SK-N-SH treated with all-trans-retinoic acid at 6 μM for 48 hours (cell line): ENCODE data around the gene C12orf42.

Source experiments
- ATAC-seq: fragments of 200-7000 bp; cut with Tn5 transposase; 3 replicates; pipeline ENCODE4 v1.9.1; 2020; ENCODE audit warnings: mild to moderate bottlenecking, moderate library complexity
- BACH2 ChIP-seq: fragments of 250-450 bp; sonication (Bioruptor Pico); IDR thresholded peaks from 2 replicates; pipeline ENCODE4 v1.9.0; 2021; ENCODE audit warnings: mild to moderate bottlenecking, borderline replicate concordance
- CSRNP3 ChIP-seq: fragments of 250-450 bp; sonication (Bioruptor Pico); IDR thresholded peaks from 2 replicates; pipeline ENCODE4 v1.5.1; 2021; ENCODE audit warnings: mild to moderate bottlenecking, moderate library complexity
- ESRRG ChIP-seq: fragments of 250-450 bp; sonication (Bioruptor Pico); IDR thresholded peaks from 2 replicates; pipeline ENCODE4 v1.6.1; 2021; ENCODE audit warnings: mild to moderate bottlenecking
- GLIS3 ChIP-seq: fragments of 250-450 bp; sonication (Bioruptor Pico); IDR thresholded peaks from 2 replicates; pipeline ENCODE4 v1.5.0; 2020; ENCODE audit warnings: mild to moderate bottlenecking, moderate library complexity
- ISL1 ChIP-seq: fragments of 250-450 bp; sonication (Bioruptor Pico); IDR thresholded peaks from 2 replicates; pipeline ENCODE4 v2.1.2; 2022; ENCODE audit warnings: mild to moderate bottlenecking, moderate library complexity
- OSR1 ChIP-seq: fragments of 250-450 bp; sonication (Bioruptor Pico); IDR thresholded peaks from 2 replicates; pipeline ENCODE4 v1.8.0; 2022; ENCODE audit warnings: moderate library complexity, mild to moderate bottlenecking, inconsistent platforms
- PATZ1 ChIP-seq: fragments of 250-450 bp; sonication (Bioruptor Pico); IDR thresholded peaks from 2 replicates; pipeline ENCODE4 v1.8.0; 2020; ENCODE audit warnings: mild to moderate bottlenecking, moderate library complexity, borderline replicate concordance
- POU6F1 ChIP-seq: fragments of 250-450 bp; sonication (Bioruptor Pico); IDR thresholded peaks from 2 replicates; pipeline ENCODE4 v1.8.0; 2021; ENCODE audit warnings: low read depth, mild to moderate bottlenecking, moderate library complexity, borderline replicate concordance
- PPARA ChIP-seq: fragments of 250-450 bp; sonication (Bioruptor Pico); IDR thresholded peaks from 2 replicates; pipeline ENCODE4 v1.5.0; 2020; ENCODE audit warnings: mild to moderate bottlenecking, borderline replicate concordance
- RARB ChIP-seq: fragments of 250-450 bp; sonication (Bioruptor Pico); IDR thresholded peaks from 2 replicates; pipeline ENCODE4 v1.8.0; 2021; ENCODE audit warnings: mild to moderate bottlenecking, moderate library complexity
- SNAI2 ChIP-seq: fragments of 250-450 bp; sonication (Bioruptor Pico); IDR thresholded peaks from 2 replicates; pipeline ENCODE4 v1.5.0; 2020; ENCODE audit warnings: mild to moderate bottlenecking, moderate library complexity
- TCF4 ChIP-seq: fragments of 250-450 bp; sonication (Bioruptor Pico); IDR thresholded peaks from 2 replicates; pipeline ENCODE4 v1.8.0; 2021; ENCODE audit warnings: mild to moderate bottlenecking, moderate library complexity, borderline replicate concordance
- TOX ChIP-seq: fragments of 250-450 bp; sonication (Bioruptor Pico); IDR thresholded peaks from 2 replicates; pipeline ENCODE4 v1.8.0; 2021; ENCODE audit warnings: mild to moderate bottlenecking, moderate library complexity, borderline replicate concordance
- TSHZ2 ChIP-seq: fragments of 250-450 bp; sonication (Bioruptor Pico); IDR thresholded peaks from 2 replicates; pipeline ENCODE4 v1.5.0; 2020; ENCODE audit warnings: mild to moderate bottlenecking, moderate library complexity
- ZC3H10 ChIP-seq: fragments of 250-450 bp; sonication (Bioruptor Pico); IDR thresholded peaks from 2 replicates; pipeline ENCODE4 v1.5.1; 2021; ENCODE audit warnings: mild to moderate bottlenecking, moderate library complexity
- ZFP3 ChIP-seq: fragments of 250-450 bp; sonication (Bioruptor Pico); IDR thresholded peaks from 2 replicates; pipeline ENCODE4 v1.5.0; 2020; ENCODE audit warnings: mild to moderate bottlenecking, moderate library complexity
- ZFP30 ChIP-seq: fragments of 450-650 bp; formaldehyde crosslinking; IDR thresholded peaks from 2 replicates; pipeline ENCODE4 v1.5.0; 2022; ENCODE audit warnings: mild to moderate bottlenecking, moderate library complexity
- ZNF565 ChIP-seq: fragments of 450-650 bp; formaldehyde crosslinking; conservative IDR thresholded peaks from 2 replicates; pipeline ENCODE4 v1.5.0; 2020; ENCODE audit warnings: low read depth, mild to moderate bottlenecking, moderate library complexity
- ZNF70 ChIP-seq: fragments of 450-650 bp; formaldehyde crosslinking; IDR thresholded peaks from 2 replicates; pipeline ENCODE4 v1.5.0; 2020; ENCODE audit warnings: mild to moderate bottlenecking, moderate library complexity
- ZNF8 ChIP-seq: fragments of 450-650 bp; formaldehyde crosslinking; IDR thresholded peaks from 2 replicates; pipeline ENCODE4 v1.5.0; 2020; ENCODE audit warnings: mild to moderate bottlenecking, moderate library complexity
- TF ChIP-seq, protein P1 (sequence below): fragments of 250-450 bp; sonication (Bioruptor Pico); IDR thresholded peaks from 2 replicates; pipeline ENCODE4 v1.5.1; 2020; ENCODE audit warnings: low read depth, mild to moderate bottlenecking, moderate library complexity

Gene C12orf42

DNA sequence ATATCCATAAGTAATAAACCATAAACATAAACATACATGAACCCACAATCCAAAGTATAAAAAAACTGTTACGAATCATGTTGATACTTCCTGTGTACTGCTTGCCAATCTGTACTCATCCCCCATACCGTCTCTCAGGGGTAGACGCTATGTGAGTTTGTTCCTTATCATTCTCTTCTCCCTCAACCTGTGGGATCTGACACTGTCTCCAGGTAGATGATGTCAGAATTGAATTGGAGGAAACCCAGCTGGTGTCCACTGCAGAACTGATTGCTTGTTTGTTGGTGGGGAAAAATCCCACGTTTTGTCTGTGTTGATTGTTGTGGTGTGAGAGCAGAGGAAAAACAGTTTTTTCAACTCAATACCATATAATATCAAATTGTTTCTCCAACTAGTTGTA lies 50.8 kb downstream of the C12orf42 start:
- ATAC-seq, result no peak
- TF ChIP-seq, protein P1, sequence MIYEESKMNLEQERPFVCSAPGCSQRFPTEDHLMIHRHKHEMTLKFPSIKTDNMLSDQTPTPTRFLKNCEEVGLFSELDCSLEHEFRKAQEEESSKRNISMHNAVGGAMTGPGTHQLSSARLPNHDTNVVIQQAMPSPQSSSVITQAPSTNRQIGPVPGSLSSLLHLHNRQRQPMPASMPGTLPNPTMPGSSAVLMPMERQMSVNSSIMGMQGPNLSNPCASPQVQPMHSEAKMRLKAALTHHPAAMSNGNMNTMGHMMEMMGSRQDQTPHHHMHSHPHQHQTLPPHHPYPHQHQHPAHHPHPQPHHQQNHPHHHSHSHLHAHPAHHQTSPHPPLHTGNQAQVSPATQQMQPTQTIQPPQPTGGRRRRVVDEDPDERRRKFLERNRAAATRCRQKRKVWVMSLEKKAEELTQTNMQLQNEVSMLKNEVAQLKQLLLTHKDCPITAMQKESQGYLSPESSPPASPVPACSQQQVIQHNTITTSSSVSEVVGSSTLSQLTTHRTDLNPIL (CRISPR knock-in tag), result no peak
- TF ChIP-seq ISL1, result no peak
- TF ChIP-seq ZFP3 (CRISPR knock-in tag), result no peak
- no peak for TF ChIP-seq ZNF8 (CRISPR knock-in tag)
- no peak for TF ChIP-seq PATZ1
- no peak for TF ChIP-seq TOX (CRISPR knock-in tag)
- TF ChIP-seq ZNF565, result no peak
- TF ChIP-seq PPARA, result no peak
- no peak for TF ChIP-seq BACH2
- no peak for TF ChIP-seq RARB
- no peak for TF ChIP-seq SNAI2 (CRISPR knock-in tag)
- no peak for TF ChIP-seq GLIS3
- no peak for TF ChIP-seq ZFP30
- TF ChIP-seq ZC3H10 (CRISPR knock-in tag), result no peak
- TF ChIP-seq ZNF70 (CRISPR knock-in tag), result no peak
- no peak for TF ChIP-seq POU6F1
- no peak for TF ChIP-seq ESRRG
- TF ChIP-seq, all 23 proteins: peak for 0

DNA sequence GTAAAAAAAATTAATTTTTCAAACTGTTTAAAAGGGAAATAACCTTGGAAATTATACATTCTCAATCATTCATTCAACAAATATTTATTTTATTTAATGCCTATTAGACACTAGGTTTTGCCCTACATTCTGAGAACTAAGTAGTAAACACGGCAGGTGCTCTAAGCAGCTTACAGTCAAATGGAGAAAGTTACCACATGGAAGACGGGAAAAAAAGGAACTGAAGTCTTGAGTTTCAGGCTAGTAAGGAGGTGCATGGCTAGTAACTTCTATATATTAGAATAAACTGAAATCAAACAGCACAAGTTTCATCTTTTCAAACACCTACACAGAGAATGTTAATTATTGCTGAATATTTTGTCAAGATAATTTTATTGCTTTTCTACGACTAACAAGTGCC lies 52.9 kb downstream of the C12orf42 start:
- ATAC-seq, result no peak
- TF ChIP-seq ZNF8 (CRISPR knock-in tag) (no peak), PATZ1 (no peak), ZC3H10 (CRISPR knock-in tag) (no peak), TCF4 (CRISPR knock-in tag) (no peak), ZNF565 (no peak), BACH2 (no peak), SNAI2 (CRISPR knock-in tag) (no peak), ZNF70 (CRISPR knock-in tag) (no peak), PPARA (no peak), ISL1 (no peak), OSR1 (no peak), POU6F1 (no peak), ZFP30 (no peak)
- TF ChIP-seq, protein P1 (CRISPR knock-in tag), result no peak

- no peak for ATAC-seq
- TF ChIP-seq TSHZ2 (CRISPR knock-in tag) (no peak), OSR1 (no peak), CSRNP3 (CRISPR knock-in tag) (no peak), PPARA (no peak), BACH2 (no peak)
- TF ChIP-seq, protein P1 (CRISPR knock-in tag), result no peak
Observed at GRCh38 chr12:103442182-103442555, 53.6 kb downstream of the C12orf42 start.
